ENCODE results near the gene AQP6.
A peak's percentile ranks its signal among the peaks of the same experiment; 100 is the strongest.

The AQP6 gene

GRCh38 chr12:49955899-49956662 lies 16.7 kb upstream of the AQP6 start:
- no peak for DNase-seq (ENCODE audit: low read depth in 2 of 2)

GRCh38 chr12:49956663-49957569 lies 15.8 kb upstream of the AQP6 start:
- DNase-seq (ENCODE audit: low read depth in 2 of 2): no peak

GRCh38 chr12:49957570-49957967 lies 15.2 kb upstream of the AQP6 start:
- no peak for DNase-seq (ENCODE audit: low read depth in 2 of 2)

GRCh38 chr12:49959685-49960473 lies 12.9 kb upstream of the AQP6 start:
- DNase-seq (ENCODE audit: low read depth in 2 of 2): no peak

GRCh38 chr12:49960474-49961110 lies 12.2 kb upstream of the AQP6 start:
- no peak for DNase-seq (ENCODE audit: low read depth in 2 of 2)

GRCh38 chr12:49961111-49961922 lies 11.4 kb upstream of the AQP6 start, which contains the start of gene AQP5:
TSS of gene AQP5 (plus strand) at chr12:49961872. CDS start at chr12:49962018, 146 bp downstream.
- no peak for DNase-seq (ENCODE audit: low read depth in 2 of 2)

- no peak for DNase-seq (ENCODE audit: low read depth in 2 of 2)
Observed at GRCh38 chr12:49961993-49962764, 10.6 kb upstream of the AQP6 start.

- DNase-seq (ENCODE audit: low read depth in 2 of 2): no peak
Observed at GRCh38 chr12:49962861-49963765, 9.6 kb upstream of the AQP6 start.

- DNase-seq (ENCODE audit: low read depth in 2 of 2): no peak
Observed at GRCh38 chr12:49963976-49964815, 8.6 kb upstream of the AQP6 start.

GRCh38 chr12:49964849-49965624 lies 7.7 kb upstream of the AQP6 start:
- DNase-seq (ENCODE audit: low read depth in 2 of 2): no peak

GRCh38 chr12:49965836-49966235 lies 6.9 kb upstream of the AQP6 start:
- no peak for DNase-seq (ENCODE audit: low read depth in 2 of 2)

- no peak for DNase-seq (ENCODE audit: low read depth in 2 of 2)
Observed at GRCh38 chr12:49966511-49967041, 6.2 kb upstream of the AQP6 start.

- DNase-seq (ENCODE audit: low read depth in 2 of 2): peak; percentile 95 to 98
Observed at GRCh38 chr12:49967042-49967776, 5.5 kb upstream of the AQP6 start.

- DNase-seq (ENCODE audit: low read depth in 2 of 2): no peak
Observed at GRCh38 chr12:49967777-49968250, 4.9 kb upstream of the AQP6 start.

- no peak for DNase-seq (ENCODE audit: low read depth in 2 of 2)
Observed at GRCh38 chr12:49968471-49968870, 4.3 kb upstream of the AQP6 start.

- no peak for DNase-seq (ENCODE audit: low read depth in 2 of 2)
Observed at GRCh38 chr12:49969027-49969426, 3.7 kb upstream of the AQP6 start.
